HG02852 (cell line): ENCODE results near the gene BLTP2.

Experiments used
- ATAC-seq: cut with Tn5 transposase; IDR thresholded peaks from one replicate; pipeline ENCODE4 v1.9.1; 2021; ENCODE audit warnings: mild to moderate bottlenecking, moderate library complexity; ENCODE audit not compliant: unreplicated experiment

Gene BLTP2

DNA sequence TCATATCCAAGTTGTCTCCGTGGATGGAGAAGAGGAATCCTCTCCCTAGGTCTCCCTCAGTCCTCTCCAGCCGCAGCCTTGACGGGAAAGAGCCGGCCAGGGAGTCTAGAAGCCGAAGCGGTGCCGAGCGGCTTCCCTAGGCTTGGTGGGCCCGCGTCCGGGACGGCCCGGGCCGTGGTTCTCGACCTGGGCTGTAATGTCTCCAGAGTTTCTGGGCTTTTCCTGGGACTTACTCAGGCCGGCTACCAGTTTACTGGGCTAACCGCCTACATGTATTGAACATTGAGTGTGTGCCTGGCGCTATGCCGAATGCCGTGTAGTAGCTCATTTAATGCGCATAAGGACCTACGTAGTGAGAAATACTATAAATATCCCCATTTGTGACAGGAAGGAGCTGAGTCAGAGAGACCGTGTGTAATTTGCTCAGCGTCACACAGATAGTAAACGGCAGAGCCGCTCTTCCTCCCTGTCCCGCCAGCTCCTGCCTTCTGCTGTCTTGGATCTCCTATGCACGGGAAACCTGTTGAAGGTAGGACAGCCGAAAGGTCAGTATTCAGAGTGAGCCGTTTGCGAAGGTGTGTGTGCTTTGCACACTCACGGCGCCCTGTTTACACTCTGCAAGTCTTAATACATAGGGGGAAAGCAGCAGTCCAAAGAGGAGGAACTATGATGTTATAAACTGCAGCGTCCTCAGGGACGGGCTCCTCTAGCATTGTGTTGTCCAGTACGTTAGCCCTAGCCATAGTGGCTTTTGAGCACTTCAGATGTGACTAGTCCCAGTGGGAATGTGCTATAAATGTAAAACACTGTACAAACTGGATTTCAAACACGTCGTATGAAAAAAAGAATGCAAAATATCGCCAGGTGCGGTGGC lies 45.4 kb downstream of the BLTP2 start:
- ATAC-seq: peak; percentile 50

GRCh38 chr17:28598799-28599310 lies 46.1 kb downstream of the BLTP2 start, which contains the start of gene SPAG5:
Gene SPAG5 (minus strand): TSS chr17:28599025. CDS start chr17:28598946, 79 bp downstream.
- ATAC-seq: peak; percentile 73

DNA sequence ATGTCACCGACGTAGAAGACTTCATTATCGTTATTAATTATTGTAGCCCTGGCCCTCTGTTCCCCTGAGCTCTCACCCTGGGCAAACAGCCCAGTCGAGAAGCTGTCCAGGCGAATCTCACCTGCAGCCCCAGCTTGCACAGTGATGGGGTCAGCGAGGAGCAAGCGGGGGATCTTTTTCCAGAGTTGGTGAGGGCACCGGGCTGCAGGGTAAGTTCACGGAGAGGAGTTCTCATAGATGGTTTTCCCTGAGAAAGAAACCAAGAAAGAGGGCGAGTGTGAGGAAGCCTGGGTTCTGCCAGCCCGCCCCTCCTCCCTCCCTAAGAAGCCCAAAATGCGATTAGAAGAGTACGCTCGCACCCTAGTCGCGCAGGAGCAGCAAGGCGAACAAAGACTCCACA lies 46.6 kb downstream of the BLTP2 start:
- no peak for ATAC-seq

GRCh38 chr17:28597606-28598383 lies 47.2 kb downstream of the BLTP2 start:
- no peak for ATAC-seq
